GM19351 (cell line): ENCODE results near the gene TMEM220.

Experiments used
- ATAC-seq: cut with Tn5 transposase; IDR thresholded peaks from one replicate; pipeline ENCODE4 v1.9.1; 2021; ENCODE audit warnings: mild to moderate bottlenecking, moderate library complexity; ENCODE audit not compliant: unreplicated experiment

Gene TMEM220

DNA sequence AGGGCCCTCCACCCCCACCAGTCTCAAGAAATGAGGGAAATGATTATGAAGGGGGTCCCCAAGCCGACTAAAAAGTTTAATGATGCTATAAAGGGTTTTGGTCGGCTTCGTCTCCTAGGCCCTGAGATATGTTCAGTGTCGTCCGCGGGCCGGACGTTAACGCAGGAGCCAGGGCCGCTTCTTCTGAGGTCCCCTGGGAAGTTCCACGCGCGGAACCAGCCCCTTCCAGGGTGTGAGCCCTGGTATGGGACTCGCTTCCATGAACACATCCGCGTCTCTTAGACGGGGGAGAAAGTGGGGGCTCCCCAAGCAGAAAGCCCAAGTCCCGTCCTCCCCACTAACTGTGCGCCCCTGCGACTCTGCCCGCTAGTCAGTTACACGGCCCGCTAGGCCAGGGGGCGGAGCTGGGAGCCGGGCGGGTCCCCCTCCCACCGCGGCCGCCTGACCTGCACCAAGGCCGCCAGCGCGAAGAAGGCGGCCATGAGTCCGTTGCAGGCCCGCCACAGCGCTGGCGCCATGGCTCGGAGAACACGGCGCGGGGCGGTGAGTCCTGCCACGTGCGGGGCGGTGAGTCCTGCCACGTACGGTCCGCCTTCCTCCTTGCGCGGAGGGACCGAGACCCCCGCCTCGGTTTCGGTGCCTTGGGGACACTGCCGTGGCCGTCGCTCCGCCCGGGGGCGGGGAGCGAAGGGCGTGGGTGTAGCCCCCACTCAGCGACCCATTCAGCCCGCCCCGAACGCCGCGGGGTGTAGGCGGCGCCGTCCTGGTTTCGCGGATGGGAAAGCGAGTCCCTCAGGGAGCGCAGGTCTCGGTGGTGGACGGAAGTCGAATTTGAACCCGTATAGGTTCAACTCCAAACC is at the start of gene TMEM220:
Gene TMEM220 (minus strand): TSS at position 690 of the 860 bp plus-strand sequence. CDS start 172 bp downstream, at position 518.
- peak; percentile 87 for ATAC-seq

DNA sequence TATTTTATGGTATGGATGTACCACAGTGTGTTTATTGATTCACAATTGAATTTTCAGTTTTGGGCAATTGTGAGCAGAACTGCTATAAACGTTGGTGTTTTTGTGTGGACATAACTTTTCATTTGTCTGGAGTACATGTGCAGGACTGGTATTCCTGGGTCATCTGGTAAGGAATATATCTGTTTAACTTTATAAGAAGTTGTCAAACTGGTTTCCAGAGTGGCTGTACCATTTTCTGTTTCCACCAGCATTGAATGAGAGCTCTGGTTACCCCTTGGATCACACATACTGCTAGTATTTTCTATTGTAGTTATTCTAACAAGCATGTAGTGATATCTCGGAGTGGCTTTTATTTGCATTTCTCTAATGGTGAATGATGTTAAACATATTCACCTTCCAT is 49.8 kb upstream of the TMEM220 start:
- no peak for ATAC-seq

DNA sequence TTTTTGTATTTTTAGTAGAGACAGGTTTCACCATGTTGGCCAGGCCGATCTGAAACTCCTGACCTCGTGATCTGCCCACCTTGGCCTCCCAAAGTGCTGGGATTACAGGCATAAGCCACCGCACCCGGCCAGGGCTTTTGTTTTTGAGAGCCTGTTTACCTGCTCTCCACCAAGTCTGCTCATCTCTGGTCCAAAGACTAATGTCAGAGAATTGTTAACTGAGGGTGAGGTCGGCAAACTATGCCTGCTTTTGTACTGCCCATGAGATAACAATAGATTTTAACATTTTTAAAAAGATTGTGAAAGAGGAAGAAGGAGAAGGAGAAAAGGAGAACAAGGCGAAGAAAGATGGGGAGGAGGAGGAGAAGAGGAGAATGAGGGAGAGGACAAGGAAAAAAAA is 48.1 kb upstream of the TMEM220 start:
- ATAC-seq: no peak

DNA sequence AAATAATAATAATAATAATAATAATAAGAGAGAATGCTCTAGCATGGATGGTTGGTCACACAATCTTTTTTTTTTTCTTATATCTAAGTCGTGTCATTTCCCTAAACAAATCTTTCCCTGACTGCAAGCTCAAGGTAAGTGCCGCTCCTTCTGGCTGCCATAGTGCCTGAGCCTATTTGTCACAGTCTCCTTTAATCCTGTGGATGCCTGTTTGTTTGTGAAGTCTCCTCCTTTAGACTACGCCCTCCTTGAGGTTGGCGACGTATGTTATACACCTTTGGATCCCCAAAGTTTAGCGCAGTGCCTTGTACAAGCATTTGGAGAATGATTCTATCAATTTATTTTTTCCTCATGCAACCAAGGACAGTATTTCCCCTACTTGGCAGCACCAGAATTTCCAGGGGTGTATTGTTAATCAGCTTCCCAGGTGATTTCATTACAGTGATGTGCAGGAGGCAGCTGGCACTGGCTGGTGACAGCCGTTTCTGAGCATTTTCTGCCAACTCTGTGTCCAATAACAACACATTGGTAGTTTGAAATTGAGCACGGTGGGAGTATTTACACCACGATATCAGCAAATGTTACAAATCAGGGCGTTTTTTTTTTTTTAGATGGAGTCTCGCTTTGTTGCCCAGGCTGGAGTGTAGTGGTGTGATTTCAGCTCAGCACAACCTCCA is 47.4 kb upstream of the TMEM220 start:
- no peak for ATAC-seq

DNA sequence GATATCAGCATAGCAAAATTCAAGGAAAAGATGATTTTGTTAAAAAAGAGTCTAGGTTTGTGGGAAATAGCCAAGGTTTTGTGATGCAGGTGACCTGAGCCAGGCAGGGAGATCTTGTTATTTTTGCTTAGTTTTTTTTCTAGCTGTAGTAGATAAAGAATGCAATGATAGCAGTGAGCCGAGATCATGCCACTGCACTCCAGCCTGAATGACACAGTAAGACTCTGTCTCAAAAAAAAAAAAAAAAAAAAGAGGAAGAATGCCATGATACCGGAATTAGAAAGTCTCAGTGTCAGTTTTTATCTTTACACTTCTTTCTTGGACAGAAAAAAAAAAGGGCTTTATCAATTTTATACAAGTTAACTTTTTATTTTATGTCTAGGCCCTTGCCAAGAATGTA is 46.6 kb upstream of the TMEM220 start:
- no peak for ATAC-seq

DNA sequence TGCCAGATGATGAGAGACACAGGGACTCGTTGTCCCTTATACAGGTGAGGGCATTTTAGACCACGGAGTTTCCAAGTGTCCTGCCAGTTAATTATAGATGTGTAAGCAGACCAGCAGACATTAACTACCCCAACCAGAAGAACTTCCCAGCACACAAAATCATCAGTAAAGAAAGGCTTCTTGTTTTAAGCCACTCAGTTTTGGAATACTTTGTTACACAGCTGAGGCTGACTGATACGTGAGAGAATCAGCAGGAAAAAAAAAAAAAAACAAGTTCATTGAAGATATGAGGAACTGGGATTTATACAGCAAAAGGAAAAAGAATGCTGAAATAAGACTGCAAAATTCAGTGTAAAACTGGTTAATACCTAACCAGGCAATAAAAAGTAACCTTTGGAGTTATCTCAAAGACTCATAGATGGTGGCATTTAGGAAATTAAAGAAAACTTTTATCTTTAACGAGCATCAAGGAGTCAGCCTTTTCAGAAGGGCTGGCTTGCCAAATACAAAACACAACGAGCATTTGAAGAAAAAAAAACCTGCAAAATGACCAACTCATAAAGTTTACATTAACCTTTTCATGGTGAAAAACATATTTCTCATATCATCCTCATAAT is 46.0 kb upstream of the TMEM220 start:
- no peak for ATAC-seq

DNA sequence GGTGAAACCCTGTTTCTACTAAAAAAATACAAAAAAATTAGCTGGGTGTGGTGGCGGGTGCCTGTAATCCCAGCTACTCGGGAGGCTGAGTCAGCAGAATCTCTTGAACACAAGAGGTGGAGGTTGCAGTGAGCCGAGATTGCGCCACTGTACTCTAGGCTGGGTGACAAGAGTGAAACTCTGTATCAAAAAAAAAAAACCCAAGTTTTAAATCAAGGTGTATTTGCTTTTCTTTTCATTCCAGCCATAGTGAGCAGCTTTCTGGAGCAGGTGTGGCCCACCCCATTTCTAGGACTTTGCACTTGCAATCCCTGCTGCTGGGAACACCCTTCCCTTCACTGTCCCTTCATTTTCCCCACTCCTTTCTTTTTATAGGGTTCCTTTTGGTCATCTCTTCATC is 45.2 kb upstream of the TMEM220 start:
- no peak for ATAC-seq

DNA sequence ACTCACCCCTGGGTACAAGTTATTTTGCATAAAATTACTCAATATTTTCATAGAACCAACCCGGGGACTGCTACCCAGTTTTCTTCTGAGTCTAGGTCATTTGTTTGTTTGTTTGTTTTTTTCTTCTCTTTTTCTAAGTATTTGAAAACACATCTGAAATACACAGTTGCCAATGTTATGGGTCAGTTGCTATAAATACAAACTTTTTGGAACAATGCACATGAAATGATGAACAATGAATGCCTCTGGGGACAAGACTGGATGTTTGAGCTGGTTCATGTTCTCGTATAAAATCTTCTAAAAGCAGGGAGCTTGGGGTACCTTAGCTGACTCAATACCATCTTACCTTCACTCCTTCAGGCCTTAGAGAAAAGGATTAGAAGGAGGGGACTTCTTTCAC is 43.6 kb upstream of the TMEM220 start:
- no peak for ATAC-seq

DNA sequence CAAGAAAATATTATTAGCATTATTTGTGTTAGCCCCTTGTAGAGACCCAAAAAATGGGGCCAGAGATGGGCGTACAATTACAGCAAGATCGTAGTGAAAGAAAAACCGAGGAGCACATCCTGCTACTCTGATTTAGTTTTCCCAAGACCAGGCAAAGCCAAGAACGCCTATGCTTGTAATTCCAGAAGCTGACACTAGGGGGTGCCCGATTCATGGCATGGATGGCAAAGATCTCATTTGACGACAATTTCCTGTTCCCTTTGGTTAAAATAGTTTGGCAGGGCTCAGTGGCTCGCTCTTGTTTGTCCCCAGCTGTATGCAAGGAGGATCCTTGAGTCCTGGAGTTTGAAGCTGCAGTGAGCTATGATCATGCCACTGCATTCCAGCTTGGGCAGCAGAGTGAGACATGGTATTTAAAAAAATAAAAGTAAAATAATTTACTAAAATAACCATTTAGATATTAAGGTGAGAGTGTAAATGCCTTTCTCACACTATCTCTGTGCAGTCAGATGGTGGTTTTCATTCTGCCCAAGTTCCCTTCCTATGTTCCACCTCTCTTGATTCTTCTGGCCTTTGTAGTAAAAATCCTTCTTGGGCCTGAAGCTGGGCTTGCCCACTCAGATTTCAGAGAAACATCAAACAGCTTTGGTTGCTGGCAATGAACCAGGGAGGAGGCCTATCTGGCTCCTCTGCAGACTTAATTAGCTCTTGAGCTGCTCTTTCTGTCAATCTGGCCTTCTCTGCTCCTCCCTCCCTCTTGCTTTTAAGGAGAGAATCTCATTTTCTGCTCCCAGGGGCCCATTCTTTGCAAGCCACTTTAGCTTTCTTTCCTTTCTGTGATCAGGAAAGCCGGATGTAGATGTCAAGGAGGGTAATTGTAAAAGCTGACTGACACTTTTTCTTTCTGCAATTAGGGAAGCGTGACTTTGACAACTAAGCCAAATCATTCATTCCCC is 42.9 kb upstream of the TMEM220 start:
- ATAC-seq: no peak

DNA sequence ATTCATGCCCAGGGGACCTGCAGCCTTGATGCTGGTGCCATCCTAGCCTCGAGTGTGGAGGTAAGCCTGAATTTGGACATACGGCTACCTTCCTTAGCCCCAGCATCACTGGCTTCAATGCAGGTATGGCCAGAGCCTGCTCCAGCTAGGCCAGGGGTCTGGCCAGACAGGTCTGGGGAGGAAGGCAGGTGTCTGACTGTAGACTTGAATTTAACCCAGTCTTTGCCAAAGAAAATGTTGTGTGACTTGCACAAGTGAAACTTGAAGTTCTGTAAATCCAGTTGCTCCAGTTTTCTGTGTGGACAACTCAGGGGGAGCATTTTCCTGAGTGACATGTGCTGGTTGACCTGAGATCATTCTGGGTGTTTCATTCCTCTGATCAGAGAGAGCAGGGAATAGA is 41.3 kb upstream of the TMEM220 start:
- no peak for ATAC-seq

DNA sequence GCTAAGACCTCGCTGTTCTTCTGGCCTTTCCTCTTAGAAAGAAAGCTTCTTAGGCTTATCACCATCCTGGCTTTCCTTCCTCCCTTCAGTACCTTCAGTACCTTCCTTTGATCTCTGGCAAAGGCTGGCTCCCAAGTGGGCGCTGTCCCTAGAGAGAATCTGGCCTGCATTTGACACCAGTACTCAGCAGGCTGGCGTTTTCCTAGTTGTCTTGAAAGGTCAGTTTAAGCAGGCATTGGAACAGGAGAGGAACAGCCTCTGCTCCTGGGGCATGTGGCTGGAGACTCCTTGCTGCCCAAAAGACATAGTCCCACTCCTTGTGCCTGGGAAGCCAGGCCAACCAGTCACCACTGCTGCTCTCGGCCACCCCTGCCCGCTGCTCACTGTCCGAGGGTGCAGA is 40.0 kb upstream of the TMEM220 start:
- no peak for ATAC-seq

DNA sequence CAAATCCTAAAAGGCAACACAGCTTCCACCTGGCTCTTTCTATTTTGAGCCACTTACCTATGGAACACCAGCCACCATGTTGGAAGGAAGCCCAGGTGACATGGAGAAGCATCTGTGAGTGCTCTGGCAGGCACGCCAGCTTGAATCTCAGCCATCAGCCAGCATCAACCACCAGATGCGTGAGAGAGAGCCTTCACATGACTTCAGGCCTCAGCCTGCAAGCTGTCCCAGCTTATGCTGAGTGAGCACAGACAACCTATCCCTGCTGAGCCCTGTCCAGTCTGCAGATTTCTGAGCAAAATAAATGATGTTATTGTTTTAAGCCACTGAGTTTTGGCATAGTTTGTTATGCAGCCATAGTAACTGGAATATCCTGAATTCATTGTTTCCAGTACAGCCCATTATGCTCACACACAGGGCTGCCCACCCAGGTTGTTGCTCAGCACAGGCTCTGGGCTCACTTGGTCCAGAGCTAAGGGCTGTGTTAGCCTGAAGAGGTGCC is 39.0 kb upstream of the TMEM220 start:
- ATAC-seq: no peak

DNA sequence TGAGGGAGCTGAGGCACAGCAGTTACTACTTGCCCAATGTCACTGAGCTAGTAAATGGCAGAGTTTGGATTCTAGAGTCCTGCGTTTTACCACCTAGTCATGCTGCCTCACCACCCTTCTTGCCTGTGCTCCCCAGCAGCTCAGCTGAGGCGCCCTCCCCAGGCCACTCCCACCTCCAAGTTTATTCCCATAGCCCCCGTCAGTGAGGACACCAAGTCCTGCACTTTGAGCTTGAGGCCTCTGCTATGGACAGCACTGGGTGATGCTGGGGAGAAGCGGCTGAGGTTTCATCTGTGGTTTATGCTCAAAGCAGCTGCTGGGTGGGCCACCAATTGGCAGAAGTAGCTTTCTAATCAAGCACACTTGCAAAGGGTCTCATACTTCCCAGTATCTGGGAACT is 37.4 kb upstream of the TMEM220 start:
- no peak for ATAC-seq

DNA sequence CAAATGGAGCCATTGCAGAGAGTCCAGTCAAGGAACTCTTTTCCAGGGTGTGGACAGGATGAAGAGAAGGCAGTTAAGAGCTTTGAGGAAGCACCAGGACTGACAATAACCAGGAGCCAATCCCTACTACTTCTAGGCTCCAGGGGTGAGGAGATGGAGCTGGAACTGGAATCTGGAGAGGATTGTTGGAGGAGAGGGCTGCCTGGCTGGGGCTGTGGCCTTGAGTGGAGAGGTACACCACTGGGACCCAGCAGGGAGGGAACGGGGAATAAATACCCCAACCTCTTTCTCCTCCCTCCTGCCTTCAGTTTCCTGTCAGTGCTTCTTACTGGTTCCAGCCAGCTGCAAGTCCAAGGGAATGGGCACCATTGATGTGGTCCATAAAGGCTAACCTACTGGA is 32.2 kb upstream of the TMEM220 start:
- ATAC-seq: no peak

DNA sequence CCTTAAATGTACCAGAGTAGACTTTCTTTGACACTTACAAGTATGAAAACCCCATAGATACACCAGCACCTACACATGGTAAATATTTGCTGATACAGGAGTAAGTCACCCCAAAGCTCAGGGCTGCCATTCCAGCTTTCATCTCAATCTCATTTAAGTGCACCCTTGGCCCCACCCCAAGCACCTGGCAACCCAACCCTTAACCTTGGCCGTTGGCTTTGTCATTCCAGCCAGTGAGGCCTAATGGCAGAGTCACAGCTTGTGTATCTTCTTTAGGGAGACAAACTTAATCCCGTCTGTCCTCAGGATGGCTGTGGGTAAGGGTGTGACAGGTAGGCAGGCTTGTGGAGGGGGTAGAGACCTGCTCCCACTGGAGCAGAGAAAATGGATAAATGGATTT is 31.5 kb upstream of the TMEM220 start:
- no peak for ATAC-seq

DNA sequence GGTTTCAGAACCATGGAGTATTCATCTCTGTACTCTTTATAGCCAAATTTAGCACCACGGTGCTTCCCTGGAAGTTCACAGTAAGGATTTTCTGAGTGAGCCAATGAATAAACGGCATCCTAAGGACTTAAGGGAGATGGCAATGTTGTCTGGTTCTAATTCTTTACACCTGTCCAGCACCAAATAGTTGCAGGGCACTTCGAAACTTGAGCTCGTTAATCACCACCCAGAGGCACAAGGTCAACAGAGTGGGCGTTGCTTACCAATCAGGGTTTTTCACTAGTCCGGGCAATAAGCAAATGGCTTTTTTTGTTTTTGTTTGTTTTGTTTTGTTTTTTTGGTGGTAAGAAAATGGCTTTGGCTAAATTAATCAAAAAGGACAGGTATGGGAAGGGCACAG is 28.2 kb upstream of the TMEM220 start:
- no peak for ATAC-seq

DNA sequence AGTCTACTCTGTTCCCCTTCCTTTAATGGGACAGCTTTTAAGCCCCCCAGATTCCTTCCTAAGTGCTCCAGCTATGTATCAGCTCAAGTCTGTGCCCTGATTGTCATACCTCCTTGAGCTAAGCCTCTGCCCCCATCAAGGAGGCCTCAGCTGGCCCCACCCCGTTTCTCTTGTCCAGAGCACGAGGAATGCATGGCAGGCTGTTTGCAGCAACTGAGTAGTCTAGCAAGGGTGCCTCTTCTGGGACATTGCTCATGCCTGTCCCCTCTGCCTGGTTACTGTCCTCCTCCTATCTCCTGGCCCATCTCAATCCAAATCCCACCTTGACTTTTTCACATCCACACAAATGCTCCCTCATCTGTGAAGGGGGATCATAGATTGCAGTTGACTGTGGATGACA is 27.8 kb upstream of the TMEM220 start:
- ATAC-seq: no peak

DNA sequence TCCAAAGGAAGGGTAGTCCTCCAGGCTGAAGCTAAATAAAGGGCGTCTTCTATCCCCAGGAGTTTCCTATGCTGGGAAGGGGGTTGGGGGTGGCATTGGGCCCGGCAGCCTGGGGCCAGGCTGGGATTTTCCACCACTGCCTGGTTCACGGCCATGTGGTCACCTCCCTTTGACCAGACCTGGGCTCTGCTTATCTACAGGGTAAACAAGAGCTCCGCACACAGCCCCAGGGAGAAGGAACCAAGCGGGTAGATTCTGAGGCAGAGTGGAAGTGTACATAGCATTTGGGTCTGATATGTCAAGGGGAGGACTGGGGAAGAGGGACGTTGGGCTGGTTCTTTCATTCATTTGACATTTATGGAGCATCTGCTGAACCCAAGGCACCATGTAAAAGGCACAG is 27.2 kb upstream of the TMEM220 start:
- ATAC-seq: no peak

DNA sequence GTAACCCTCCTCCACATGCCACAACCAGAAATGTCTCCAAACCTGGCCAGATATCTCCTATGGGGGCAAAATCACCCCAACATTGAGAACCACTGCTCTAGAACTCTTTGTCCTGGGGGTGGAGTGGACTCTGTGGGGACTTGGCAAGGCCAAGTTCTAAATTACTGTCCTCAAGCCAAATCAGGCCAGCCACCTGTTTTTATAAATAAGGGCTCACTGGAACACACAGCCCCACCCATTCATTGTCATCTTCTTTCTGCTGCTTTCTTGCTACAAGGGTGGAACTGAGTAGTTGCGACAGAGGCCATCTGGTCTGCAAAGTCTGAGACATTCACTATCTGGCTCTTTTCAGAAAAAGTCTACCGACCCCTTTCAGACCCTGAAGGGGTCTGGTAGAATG is 26.8 kb upstream of the TMEM220 start:
- ATAC-seq: no peak

DNA sequence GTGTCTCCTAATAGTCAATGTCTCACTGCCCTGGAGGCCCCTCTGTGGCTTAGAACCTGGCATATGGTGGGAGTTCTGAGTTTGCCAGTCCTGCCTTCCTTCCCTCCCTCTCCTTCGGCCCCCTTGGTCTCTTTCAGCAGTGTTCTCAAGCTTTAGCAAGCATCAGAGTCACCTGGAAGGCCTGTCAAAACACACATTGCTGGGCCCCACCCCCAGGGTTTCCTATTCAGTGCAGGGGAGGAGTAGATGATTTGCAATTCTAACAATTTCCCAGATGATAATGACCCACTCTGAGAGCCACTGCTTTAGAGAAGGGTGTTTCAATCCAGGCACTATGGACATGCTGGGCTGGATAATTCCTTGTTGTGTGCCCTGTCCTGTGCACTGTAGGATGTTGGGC is 26.4 kb upstream of the TMEM220 start:
- ATAC-seq: no peak
